PC-3 (cell line): ENCODE measurements around the gene SLF2.

Source experiments
- EZH2 ChIP-seq: fragments of 300-600 bp; sonication (generic); IDR thresholded peaks from one replicate; pipeline ENCODE4 v1.6.1; 2017; ENCODE audit warnings: antibody characterized with exemption, mild to moderate bottlenecking, low read length; ENCODE audit not compliant: unreplicated experiment
- EZH2phosphoT487 ChIP-seq: fragments of 300-600 bp; sonication (generic); IDR thresholded peaks from 2 replicates; pipeline ENCODE4 v1.6.1; 2018; ENCODE audit warnings: mild to moderate bottlenecking, antibody characterized with exemption, low read length, borderline replicate concordance
- TF ChIP-seq, protein P1 (sequence below): fragments of 300-600 bp; sonication (generic); conservative IDR thresholded peaks from 2 replicates; pipeline ENCODE4 v1.5.1; 2017; ENCODE audit warnings: antibody characterized with exemption, low read depth, mild to moderate bottlenecking, low read length

DNA sequence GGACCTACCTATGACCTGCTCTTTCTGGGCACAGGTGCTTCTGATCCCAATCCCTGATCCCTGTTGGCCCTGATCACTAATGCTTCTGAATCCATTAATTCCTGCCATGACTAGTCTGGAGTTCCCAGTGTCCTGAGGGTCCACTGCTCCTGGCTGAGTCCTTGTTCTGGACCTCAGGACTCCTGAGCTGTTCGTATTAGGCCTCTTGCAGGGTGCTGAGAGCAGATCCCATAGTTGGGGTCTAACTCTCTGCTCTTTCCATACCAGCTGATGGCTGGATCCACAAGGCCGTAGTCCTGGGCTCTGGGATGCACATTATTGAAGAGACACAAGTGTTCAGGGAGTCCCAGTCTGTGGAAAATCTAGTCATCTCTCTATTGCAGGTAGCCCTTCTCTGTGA lies 67.5 kb downstream of the SLF2 start:
- TF ChIP-seq, protein P1, sequence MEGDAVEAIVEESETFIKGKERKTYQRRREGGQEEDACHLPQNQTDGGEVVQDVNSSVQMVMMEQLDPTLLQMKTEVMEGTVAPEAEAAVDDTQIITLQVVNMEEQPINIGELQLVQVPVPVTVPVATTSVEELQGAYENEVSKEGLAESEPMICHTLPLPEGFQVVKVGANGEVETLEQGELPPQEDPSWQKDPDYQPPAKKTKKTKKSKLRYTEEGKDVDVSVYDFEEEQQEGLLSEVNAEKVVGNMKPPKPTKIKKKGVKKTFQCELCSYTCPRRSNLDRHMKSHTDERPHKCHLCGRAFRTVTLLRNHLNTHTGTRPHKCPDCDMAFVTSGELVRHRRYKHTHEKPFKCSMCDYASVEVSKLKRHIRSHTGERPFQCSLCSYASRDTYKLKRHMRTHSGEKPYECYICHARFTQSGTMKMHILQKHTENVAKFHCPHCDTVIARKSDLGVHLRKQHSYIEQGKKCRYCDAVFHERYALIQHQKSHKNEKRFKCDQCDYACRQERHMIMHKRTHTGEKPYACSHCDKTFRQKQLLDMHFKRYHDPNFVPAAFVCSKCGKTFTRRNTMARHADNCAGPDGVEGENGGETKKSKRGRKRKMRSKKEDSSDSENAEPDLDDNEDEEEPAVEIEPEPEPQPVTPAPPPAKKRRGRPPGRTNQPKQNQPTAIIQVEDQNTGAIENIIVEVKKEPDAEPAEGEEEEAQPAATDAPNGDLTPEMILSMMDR, result no peak
- TF ChIP-seq EZH2 (no peak), EZH2phosphoT487 (no peak)
